Activated naive CD8-positive, alpha-beta T cell treated with anti-CD3 and anti-CD28 coated beads, Interleukin-2, amount 10 ng/mL, durations not matched to agents 7 days and 5 days (primary cell): Measurements from ENCODE around the gene CHTF18. TPM values are rescaled to one million over a fixed set of nuclear protein-coding genes. Genes with fewer than 3 reads are reported as not detected.
"Not testable (repeated sequence)": the region's sequence is repeated elsewhere in the genome, so short reads cannot be mapped to it uniquely, and the experiment has no call there.

Experiments
- ATAC-seq: fragments of 150-1000 bp; cut with Tn5 transposase; one replicate; pipeline ENCODE4 v1.10.0; 2021; ENCODE audit warnings: low read depth, moderate library complexity
- POLR2A ChIA-PET: fragments of 350-600 bp; sonication (Branson Sonifier 250); formaldehyde crosslinking; loops from one replicate; lab custom pipeline; 2021; ENCODE audit warnings: antibody characterized with exemption; lab: Charles Lee
- DNase-seq: peaks from one replicate; pipeline ENCODE4 v3.0.0; 2021
- H3K27ac Mint-ChIP-seq: one replicate; pipeline ENCODE4 v1.8.0; 2022; ENCODE audit warnings: mild to moderate bottlenecking, mixed read lengths
- H3K27me3 Mint-ChIP-seq: one replicate; pipeline ENCODE4 v1.8.0; 2022; ENCODE audit warnings: mild to moderate bottlenecking, moderate library complexity, mixed read lengths
- H3K36me3 Mint-ChIP-seq: one replicate; pipeline ENCODE4 v1.8.0; 2021; ENCODE audit warnings: mild to moderate bottlenecking, mixed read lengths
- H3K4me1 Mint-ChIP-seq: one replicate; pipeline ENCODE4 v1.8.0; 2021; ENCODE audit warnings: mixed read lengths
- H3K4me3 Mint-ChIP-seq: one replicate; pipeline ENCODE4 v1.8.0; 2022; ENCODE audit warnings: mild to moderate bottlenecking, moderate library complexity, mixed read lengths
- H3K9me3 Mint-ChIP-seq: one replicate; pipeline ENCODE4 v1.8.0; 2021; ENCODE audit warnings: mixed read lengths
- total RNA-seq, 2 experiments: library from RNA; stranded (reverse); gene quantifications; one replicate each; pipeline ENCODE4 v1.2.3, GENCODE V29; 2021

CHTF18 gene
- total RNA-seq, 2 experiments from 2014 or later = 92.8 to 94.2 TPM

DNA sequence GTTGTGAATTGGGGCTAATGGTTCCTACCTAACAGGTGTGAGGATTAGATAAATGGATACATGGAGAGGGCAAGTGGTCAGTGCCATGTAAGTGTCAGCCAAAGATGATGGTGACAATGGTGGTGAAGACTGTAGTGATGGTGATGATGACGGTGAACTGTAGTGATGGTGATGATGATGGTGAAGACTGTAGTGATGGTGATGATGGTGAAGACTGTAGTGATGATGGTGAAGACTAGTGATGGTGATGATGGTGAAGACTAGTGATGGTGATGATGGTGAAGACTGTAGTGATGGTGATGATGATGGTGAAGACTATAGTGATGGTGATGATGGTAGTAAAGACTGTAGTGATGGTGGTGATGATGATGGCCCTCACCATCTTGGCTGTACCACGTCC lies 30.2 kb downstream of the CHTF18 start:
- no peak overlapping the region for H3K4me3 Mint-ChIP-seq
- DNase-seq = no peak
- ATAC-seq = no peak
- H3K36me3 Mint-ChIP-seq = no peaks in the 10 kb centered on the region
- H3K4me1 Mint-ChIP-seq = peaks cover 9% of the 10 kb centered on the region
- H3K27ac Mint-ChIP-seq = no peak overlapping the region
- H3K27me3 Mint-ChIP-seq = peaks cover 21% of the 10 kb centered on the region
- H3K9me3 Mint-ChIP-seq = no peaks in the 10 kb centered on the region
- POLR2A ChIA-PET = no interaction called here

DNA sequence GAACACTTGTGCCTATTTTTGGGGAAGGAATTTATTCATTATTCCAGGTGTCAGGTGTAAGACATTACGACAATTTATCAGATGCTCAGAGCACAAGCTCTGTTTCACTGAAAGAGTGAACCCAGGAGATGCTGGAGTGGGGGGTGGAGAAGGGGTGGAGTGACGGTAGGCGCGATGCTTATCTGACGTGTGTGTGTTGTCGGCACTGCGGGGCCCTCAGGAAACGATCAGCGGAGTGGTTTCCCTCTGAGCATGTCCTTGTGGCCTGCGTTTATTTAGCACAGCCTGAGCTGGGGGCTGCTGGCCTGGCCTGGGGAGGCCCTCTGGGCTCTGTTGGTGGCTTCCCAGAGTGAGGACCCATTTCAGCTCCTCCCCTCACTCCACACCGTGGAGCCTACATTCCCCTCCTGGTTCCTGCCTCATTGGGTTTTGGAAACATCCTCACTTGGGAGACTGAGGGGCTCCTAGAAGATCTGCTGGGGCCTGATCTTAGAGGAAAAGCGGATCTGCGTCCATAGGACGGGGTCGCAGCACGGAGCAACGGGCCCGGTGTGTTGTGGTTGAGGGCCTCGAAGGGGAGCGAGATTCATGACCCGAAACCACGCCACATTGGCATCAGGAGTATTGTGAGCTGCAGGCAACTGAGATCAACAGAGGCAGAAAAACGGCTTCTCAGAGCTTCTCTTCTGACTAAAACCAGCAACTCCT lies 31.1 kb downstream of the CHTF18 start:
- Mint-ChIP-seq H3K4me3 (peak overlapping the region; percentile 72), H3K36me3 (no peaks in the 10 kb centered on the region), H3K27ac (peak overlapping the region; percentile 85), H3K4me1 (peaks cover 9% of the 10 kb centered on the region), H3K9me3 (no peaks in the 10 kb centered on the region), H3K27me3 (peaks cover 14% of the 10 kb centered on the region)
- DNase-seq (peak; percentile 50), ATAC-seq (peak; percentile 92)
- POLR2A ChIA-PET = interaction anchor here (0.5 kb wide), 1 partner anchor 483 kb away, joined by 3 read pairs; no protein-coding TSS in a partner anchor

DNA sequence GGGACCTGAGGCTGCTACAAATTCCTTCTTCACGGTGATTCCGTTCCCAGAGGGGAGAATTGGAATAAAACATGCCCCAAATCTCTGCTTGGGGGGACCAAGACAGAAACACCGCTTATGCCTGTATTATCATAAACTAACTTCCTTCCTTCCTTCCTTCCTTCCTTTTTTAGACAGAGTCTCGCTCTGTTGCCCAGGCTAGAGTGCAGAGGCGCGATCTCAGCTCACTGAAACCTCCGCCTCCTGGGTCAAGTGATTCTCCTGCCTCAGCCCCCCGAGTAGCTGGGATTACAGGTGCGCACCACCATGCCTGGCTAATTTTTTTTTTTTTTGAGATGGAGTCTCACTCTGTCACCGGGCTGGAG lies 31.6 kb downstream of the CHTF18 start:
- Mint-ChIP-seq H3K27ac (peak overlapping the region; percentile 85), H3K4me3 (peak overlapping the region; percentile 72), H3K27me3 (peaks cover 10% of the 10 kb centered on the region)
- H3K4me1 Mint-ChIP-seq, H3K36me3 Mint-ChIP-seq, DNase-seq, ATAC-seq, H3K9me3 Mint-ChIP-seq: not testable (repeated sequence)
- POLR2A ChIA-PET = interaction anchor here (0.5 kb wide), 1 partner anchor 482 kb away, joined by 3 read pairs; no protein-coding TSS in a partner anchor

DNA sequence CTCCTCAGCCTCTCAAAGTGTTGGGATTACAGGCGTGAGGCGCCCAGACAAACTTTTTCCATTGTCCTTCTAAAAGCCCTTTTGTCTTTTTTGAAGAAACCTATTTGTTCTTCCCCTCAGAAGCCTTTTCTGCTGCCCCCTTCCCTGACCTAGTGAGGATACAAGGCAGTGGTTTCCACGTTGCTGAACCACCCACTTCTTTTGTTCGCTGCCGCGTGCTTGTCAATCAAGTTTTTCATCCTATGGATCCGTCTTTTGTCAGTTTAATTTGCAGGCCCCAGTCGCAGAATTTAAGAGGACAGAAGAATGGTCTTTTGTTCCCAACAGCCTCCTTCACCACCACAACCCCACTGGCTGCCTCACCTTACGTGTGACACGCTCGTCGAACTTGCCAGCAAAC lies 32.3 kb downstream of the CHTF18 start:
- DNase-seq (no peak), ATAC-seq (no peak)
- POLR2A ChIA-PET = no interaction called here
- Mint-ChIP-seq H3K4me1 (peaks cover 9% of the 10 kb centered on the region), H3K4me3 (no peak overlapping the region), H3K27me3 (peaks cover 10% of the 10 kb centered on the region), H3K27ac (no peak overlapping the region), H3K9me3 (no peaks in the 10 kb centered on the region), H3K36me3 (no peaks in the 10 kb centered on the region)

DNA sequence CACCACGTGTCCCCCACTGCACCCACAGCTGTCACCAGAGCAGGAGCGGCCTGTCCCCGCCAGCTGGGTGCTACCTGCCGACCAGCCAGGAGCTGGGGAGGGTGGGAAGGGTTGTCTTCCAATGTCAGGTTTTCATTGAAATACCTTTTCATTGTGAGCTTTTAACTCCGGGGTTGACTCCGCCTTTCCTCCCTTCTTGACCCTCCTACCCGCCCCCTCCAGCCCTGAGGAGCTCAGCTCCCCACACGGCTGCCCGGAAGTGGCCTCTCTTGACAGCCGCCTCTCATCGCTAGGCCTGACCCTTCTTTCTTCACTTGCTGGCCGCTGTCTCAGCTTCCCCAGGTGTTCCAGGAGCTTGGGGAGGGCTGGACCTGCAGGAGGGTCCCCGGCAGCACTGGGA lies 33.3 kb downstream of the CHTF18 start:
- POLR2A ChIA-PET = no interaction called here

DNA sequence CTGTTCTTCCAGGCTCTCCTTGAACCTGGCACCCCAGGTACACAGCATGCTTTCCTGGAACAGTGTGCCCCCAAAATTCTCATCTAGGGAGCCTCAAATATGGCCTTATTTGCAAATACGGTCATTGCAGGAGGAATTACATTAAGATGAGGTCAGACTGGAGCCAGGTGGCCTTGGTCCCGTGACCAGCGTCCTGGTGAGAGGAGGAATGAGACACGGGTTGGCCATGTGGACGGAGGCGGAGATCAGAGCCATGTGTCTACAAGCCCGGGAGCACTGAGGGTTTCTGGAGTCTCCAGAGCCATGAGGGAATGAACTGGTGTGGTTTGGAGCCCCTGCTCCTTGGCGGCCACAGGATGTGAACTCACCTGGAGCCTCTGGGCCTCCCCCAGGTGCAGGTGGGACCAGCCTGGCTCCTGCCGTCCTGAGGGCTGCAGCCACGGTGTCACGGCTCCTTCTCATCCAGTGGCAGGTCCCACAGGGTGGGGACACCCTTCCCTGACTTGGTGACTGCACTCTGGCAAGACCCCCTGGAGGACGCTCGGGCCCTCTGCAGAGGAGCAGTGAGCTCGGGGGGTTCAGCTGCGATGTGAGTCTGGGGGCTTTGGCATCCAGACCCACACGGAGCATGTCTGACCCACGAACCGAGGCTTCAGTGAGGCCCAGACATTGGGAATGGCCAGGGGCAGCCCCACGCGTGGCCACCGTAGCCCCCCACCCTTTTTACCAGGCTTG lies 33.9 kb downstream of the CHTF18 start:
- peaks cover 10% of the 10 kb centered on the region for H3K27me3 Mint-ChIP-seq
- POLR2A ChIA-PET = no interaction called here
- no peak overlapping the region for H3K4me3 Mint-ChIP-seq
- no peak overlapping the region for H3K27ac Mint-ChIP-seq
- H3K9me3 Mint-ChIP-seq = no peaks in the 10 kb centered on the region
- peaks cover 9% of the 10 kb centered on the region for H3K4me1 Mint-ChIP-seq
- no peaks in the 10 kb centered on the region for H3K36me3 Mint-ChIP-seq
- ATAC-seq = no peak
- no peak for DNase-seq

More for the DNA sequence above, 33.3 kb downstream of the CHTF18 start:
- DNase-seq (no peak), ATAC-seq (no peak)
- Mint-ChIP-seq H3K36me3 (no peaks in the 10 kb centered on the region), H3K27ac (no peak overlapping the region), H3K4me3 (no peak overlapping the region), H3K4me1 (peaks cover 9% of the 10 kb centered on the region), H3K9me3 (no peaks in the 10 kb centered on the region), H3K27me3 (peaks cover 10% of the 10 kb centered on the region)

DNA sequence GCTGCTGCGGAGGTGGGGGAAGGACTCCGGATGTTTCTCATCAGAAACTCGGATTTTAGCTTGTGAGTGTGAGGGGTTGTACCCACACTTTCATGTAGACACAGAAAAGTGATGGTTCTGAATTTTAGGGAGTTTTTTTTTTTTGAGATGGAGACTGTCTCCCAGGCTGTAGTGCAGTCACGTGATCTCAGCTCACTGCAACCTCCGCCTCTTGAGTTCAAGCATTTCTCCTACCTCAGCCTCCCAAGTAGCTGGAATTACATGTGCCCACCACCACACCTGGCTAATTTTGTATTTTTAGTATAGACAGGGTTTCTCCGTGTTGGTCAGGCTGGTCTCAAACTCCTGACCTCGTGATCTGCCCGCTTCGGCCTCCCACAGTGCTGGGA lies 34.5 kb downstream of the CHTF18 start:
- no peaks in the 10 kb centered on the region for H3K9me3 Mint-ChIP-seq
- H3K27me3 Mint-ChIP-seq = peaks cover 10% of the 10 kb centered on the region
- H3K36me3 Mint-ChIP-seq = no peaks in the 10 kb centered on the region
- no peak overlapping the region for H3K4me3 Mint-ChIP-seq
- H3K27ac Mint-ChIP-seq = no peak overlapping the region
- POLR2A ChIA-PET = no interaction called here
- no peak for DNase-seq
- H3K4me1 Mint-ChIP-seq = peaks cover 9% of the 10 kb centered on the region
- ATAC-seq = no peak

DNA sequence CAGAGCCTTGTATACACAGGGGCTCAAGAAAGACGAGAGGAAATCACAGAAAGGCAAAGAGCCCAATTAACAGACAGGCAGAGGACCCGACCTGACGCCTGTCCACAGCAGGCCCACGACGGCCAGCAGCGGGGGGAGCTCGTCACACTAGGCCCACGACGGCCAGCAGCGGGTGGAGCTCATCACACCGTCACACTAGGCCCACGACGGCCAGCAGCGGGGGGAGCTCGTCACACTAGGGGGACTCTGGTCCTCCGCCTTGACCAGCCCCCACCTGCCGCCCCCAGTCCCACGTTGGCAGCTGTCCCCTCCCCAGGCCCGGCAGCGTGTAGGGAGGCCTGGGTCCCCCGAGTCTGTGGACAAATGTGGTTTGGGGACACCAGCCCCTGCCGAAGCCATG lies 35.8 kb downstream of the CHTF18 start:
- Mint-ChIP-seq H3K27me3 (peaks cover 10% of the 10 kb centered on the region), H3K4me1 (peaks cover 8% of the 10 kb centered on the region), H3K36me3 (no peaks in the 10 kb centered on the region), H3K4me3 (no peak overlapping the region), H3K9me3 (no peaks in the 10 kb centered on the region), H3K27ac (no peak overlapping the region)
- DNase-seq = no peak
- ATAC-seq = no peak
- POLR2A ChIA-PET = no interaction called here

DNA sequence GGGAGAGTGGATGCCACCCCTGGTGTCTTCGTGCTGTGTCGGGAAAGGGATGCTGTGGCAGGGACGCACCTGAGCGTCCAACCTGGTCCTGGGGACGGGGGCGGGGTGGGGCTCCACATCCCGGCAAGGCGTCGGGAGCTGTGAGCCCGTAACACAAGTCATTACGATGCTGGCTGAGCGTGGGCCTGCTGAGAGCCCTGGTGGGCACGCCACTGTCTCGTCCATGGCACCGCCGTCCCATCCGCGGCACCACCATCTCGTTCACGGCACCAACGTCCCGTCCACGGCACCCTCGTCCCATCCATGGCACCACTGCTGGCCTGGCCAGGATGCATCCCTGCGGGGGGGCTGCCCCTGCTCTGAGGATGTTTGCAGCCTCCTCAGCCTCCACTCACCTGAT lies 36.2 kb downstream of the CHTF18 start:
- Mint-ChIP-seq H3K9me3 (no peaks in the 10 kb centered on the region), H3K4me1 (peaks cover 4% of the 10 kb centered on the region), H3K36me3 (no peaks in the 10 kb centered on the region), H3K27ac (no peak overlapping the region), H3K27me3 (peaks cover 10% of the 10 kb centered on the region), H3K4me3 (no peak overlapping the region)
- POLR2A ChIA-PET = no interaction called here
- ATAC-seq (no peak), DNase-seq (no peak)

DNA sequence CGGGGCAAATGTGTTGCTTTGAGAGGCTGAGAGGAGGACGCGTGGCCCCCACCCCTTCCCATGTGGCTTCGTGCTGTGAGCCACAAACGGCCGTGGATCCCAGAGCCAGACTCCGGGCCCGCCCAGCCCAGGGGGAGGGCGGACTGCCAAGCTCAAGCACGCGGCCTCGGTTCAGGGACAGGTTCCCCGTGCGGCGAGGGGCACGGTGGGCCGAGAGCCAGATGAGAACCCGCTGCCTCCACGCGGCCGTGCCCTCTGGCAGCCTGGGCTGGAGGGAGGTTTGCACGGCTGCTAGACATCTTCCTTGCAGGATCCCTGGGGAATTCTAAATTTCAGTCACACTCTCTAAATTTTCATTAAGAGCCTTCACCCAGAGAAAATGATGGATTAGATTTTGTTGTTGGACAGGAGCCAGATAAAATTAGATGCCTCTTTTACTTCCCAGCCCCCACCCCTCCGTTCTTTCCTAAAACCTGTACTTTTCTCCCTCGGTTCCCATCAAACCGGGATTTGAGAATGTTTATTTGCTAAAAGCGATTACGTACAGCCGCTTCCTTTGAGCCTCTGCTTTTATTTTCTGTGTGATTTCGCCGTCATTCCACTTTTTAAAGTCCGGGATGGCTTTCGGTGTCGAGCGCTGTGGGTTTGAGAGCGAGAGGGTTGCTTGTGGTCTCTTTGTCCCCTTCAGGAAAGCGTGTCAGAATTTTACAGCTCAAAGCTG lies 37.1 kb downstream of the CHTF18 start:
- no peak overlapping the region for H3K4me3 Mint-ChIP-seq
- H3K36me3 Mint-ChIP-seq = no peaks in the 10 kb centered on the region
- no peaks in the 10 kb centered on the region for H3K9me3 Mint-ChIP-seq
- ATAC-seq (no peak), DNase-seq (no peak)
- POLR2A ChIA-PET = no interaction called here
- peaks cover 3% of the 10 kb centered on the region for H3K27me3 Mint-ChIP-seq
- H3K27ac Mint-ChIP-seq = no peak overlapping the region
- H3K4me1 Mint-ChIP-seq = no peaks in the 10 kb centered on the region

DNA sequence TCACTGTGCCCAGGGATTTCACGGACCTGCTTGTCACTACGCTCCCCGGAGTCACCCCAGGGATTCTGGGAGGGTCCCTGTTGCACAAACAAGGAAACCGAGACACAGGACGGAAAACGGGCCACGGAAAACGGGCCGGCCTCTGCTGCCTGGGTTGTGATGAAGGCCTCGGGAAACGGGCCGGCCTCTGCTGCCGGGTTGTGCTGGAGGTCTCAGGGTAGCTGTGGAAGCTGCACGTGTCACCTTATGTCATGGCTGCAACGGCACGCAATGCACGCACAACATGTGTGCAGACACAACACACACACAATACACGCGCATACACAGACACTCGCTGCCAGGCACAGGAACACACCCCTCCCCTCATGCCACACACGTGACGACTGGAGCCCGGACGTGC lies 39.1 kb downstream of the CHTF18 start:
- H3K4me3 Mint-ChIP-seq = no peak overlapping the region

DNA sequence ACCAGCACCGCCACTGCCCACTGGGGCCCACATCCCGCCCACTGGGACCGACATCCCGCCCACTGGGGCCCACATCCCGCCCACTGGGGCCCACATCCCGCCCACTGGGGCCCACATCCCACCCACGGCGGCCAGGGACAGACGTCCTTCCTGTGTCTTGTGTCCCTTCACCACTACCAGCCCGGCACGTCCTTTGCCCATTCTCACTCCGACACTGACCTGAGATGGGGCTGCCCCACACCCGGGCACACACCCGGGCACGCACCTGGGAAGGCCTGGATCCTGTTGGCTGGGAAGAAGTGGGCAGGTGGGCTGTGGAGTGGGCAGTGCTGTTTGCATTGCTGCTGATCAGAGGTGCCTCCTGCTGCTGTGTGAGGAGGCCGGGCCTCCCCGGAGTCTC lies 40.5 kb downstream of the CHTF18 start:
- ATAC-seq (no peak), DNase-seq (no peak)
- Mint-ChIP-seq H3K27me3 (no peaks in the 10 kb centered on the region), H3K27ac (no peak overlapping the region), H3K9me3 (no peaks in the 10 kb centered on the region), H3K36me3 (no peaks in the 10 kb centered on the region), H3K4me1 (no peaks in the 10 kb centered on the region), H3K4me3 (no peak overlapping the region)
- POLR2A ChIA-PET = no interaction called here

More for the DNA sequence above, 39.1 kb downstream of the CHTF18 start:
- POLR2A ChIA-PET = interaction anchor here (0.7 kb wide), 1 partner anchor 118 kb away, joined by 3 read pairs; no protein-coding TSS in a partner anchor
- DNase-seq (no peak), ATAC-seq (no peak)
- Mint-ChIP-seq H3K36me3 (no peaks in the 10 kb centered on the region), H3K27me3 (no peaks in the 10 kb centered on the region), H3K9me3 (no peaks in the 10 kb centered on the region), H3K4me1 (no peaks in the 10 kb centered on the region), H3K27ac (no peak overlapping the region)

DNA sequence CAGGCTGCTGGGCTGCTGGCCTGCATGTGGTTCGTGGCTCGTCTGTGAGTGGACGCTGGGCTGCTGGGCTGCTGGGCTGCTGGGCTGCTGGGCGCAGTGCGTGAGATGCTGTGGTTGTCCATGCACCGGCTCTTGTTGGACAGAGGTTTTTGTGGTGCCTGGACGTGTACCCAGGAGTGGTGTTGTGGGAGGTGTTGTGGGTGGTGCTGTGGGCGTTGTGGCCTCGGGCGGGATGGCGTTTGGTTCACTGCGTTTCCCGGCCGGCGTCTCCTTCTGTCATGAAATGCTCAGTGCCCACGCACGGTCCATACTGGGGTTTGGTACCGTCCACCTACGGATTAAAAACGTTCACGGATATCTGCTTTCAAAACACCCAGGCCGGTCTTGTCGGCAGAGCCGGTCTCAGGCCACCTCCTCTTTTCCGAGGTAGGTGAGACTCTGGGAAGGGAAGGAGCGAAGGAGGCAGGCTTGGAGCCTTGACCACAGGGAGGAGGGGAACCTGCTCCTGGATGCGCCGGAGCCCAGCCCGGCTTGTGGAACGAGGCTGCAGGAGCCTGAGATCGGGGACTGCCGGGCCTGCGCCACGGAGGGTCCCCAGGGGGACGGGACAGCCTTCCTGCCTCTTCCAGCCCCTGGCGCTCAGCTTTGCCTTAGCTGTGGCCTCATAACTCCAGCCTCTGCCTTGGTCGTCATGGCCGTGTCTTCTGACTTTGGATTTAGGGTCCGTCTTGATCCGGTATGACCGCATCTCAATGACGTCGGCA lies 41.9 kb downstream of the CHTF18 start:
- Mint-ChIP-seq H3K9me3 (no peaks in the 10 kb centered on the region), H3K27ac (no peak overlapping the region), H3K27me3 (no peaks in the 10 kb centered on the region), H3K36me3 (no peaks in the 10 kb centered on the region), H3K4me1 (no peaks in the 10 kb centered on the region), H3K4me3 (no peak overlapping the region)
- POLR2A ChIA-PET = no interaction called here
- ATAC-seq (no peak), DNase-seq (no peak)
